ENCODE results near the gene CEP112.
"Not testable (repeated sequence)": the region's sequence is repeated elsewhere in the genome, so short reads cannot be mapped to it uniquely, and the experiment has no call there.

CEP112 gene

DNA sequence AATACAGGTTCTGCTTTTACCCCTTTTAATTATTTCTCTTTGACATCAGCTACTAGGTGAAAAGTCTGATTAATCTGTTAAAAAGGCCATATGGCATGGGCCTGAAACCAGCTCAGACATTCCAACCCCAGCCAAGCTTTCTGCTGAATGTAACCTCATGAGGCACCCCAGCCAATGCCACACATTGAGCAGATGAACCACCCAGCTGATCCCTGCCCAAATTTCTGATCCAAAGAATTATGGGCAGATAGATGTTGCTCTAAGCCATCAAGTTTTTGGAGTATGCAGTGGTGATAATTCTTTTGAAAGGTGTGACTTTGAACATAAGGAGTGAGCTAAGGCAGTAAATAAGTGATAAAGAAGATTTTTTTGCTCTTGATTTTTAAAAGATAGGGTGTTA, 452.9 kb downstream of the CEP112 start:
- TF ChIP-seq, protein P1, sequence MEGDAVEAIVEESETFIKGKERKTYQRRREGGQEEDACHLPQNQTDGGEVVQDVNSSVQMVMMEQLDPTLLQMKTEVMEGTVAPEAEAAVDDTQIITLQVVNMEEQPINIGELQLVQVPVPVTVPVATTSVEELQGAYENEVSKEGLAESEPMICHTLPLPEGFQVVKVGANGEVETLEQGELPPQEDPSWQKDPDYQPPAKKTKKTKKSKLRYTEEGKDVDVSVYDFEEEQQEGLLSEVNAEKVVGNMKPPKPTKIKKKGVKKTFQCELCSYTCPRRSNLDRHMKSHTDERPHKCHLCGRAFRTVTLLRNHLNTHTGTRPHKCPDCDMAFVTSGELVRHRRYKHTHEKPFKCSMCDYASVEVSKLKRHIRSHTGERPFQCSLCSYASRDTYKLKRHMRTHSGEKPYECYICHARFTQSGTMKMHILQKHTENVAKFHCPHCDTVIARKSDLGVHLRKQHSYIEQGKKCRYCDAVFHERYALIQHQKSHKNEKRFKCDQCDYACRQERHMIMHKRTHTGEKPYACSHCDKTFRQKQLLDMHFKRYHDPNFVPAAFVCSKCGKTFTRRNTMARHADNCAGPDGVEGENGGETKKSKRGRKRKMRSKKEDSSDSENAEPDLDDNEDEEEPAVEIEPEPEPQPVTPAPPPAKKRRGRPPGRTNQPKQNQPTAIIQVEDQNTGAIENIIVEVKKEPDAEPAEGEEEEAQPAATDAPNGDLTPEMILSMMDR (conservative IDR thresholded peaks at IDR 0.05; ENCODE audit: low read depth, low read length), result no peak
- H3K4me3 ChIP-seq (ENCODE audit: low read depth, low read length), result no peak overlapping the region
- DNase-seq (ENCODE audit: low read depth), result no peak

DNA sequence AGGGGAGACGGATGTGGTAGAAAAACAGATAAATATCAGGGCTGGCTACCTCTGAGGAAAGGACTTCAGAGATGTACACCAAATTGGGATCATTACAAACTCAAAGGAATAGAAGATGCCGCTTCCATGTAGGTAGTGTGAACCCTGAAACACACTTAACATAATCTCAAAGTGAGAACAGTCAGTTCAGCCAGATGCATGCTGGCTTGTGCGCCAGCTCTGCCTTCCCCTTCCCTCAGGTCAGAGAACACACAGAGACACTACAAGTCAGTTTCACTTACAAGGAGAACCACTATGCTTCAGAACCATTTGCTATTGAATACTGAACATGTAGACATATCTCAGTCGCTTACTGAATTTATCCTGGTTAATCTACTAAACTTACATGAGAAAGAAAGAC, 454.5 kb downstream of the CEP112 start:
- TF ChIP-seq, protein P1 (conservative IDR thresholded peaks at IDR 0.05; ENCODE audit: low read depth, low read length), result no peak
- H3K4me3 ChIP-seq (ENCODE audit: low read depth, low read length), result no peak overlapping the region
- DNase-seq (ENCODE audit: low read depth), result no peak

DNA sequence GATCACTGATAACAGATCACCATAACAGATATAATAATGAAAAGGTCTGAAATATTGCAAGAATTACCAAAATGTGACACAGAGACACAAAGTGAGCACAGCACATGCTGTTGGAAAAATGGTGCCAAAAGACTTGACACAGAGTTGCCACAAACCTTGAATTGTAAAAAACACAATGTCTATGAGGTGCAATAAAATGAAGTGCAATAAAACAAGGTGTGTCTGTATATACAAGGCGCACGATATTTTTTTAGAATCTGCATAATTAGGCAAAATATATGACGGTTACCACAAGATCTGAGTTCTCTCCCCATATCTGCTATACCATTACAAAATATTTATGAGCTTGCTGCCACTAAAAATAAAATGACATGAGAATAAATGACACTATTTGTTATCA, 458.6 kb downstream of the CEP112 start:
- H3K4me3 ChIP-seq (ENCODE audit: low read depth, low read length), result no peak overlapping the region
- TF ChIP-seq, protein P1 (conservative IDR thresholded peaks at IDR 0.05; ENCODE audit: low read depth, low read length), result no peak
- no peak for DNase-seq (ENCODE audit: low read depth)

DNA sequence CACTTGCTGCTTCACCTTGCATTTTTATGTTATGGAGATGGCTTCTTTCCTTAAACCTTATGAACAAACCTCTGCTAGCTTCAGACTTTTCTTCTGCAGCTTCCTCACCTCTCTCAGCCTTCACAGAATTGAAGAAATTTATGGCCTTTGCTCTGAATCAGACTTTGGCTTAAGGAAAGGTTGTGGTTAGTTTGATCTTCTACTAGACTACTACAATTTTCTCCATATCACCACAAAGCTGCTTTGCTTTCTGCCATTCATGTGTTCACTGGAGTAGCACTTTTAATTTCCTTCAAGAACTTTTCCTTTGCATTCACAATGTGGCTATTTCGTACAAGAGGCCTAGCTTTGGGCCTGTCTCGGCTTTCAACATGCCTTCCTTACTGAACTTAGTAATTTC, 459.3 kb downstream of the CEP112 start:
- DNase-seq (ENCODE audit: low read depth); H3K4me3 ChIP-seq (ENCODE audit: low read depth, low read length): not testable (repeated sequence)

DNA sequence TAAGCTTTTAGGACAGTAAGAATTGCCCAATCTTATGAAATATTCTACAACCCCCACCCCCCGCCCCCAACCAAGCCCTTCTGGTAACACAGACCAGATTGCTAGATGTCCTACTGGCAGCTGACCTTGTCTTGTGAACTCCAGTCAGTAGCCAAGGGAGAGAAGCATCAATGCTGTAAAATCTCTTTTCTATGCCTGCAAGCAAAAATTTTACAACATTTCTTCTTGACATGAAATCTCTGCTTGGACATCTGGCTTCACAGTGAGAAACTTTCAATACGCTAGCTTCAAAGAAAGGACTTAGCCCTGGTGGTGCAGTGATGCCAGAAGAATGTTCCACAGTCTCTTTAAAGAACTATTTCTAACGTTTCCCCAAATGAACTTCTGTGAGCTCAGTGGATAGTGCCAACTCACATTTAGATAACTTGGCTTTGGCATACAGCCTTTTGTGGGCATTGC, 461.2 kb downstream of the CEP112 start:
- peak; percentile 92 for DNase-seq (ENCODE audit: low read depth)
- H3K4me3 ChIP-seq (ENCODE audit: low read depth, low read length), result no peak overlapping the region
- TF ChIP-seq, protein P1 (conservative IDR thresholded peaks at IDR 0.05; ENCODE audit: low read depth, low read length), result no peak

DNA sequence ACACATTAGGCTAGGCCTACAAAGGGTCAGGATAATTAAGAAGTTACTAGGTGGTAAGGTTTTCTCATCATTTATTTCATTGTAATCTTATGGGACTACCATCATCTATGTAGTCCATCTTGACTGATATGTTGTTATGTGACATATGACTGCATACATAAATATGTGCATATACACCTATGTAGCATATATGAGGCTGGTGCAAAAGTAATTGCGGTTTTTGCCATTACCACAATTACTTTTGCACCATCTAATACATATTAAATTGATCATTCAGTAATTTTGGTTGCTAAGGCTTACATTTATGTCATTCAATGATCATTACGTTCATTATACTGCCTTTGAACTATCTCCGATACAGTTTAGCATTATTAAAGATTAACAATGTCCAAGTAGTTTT, 462.7 kb downstream of the CEP112 start:
- DNase-seq (ENCODE audit: low read depth), result no peak
- no peak overlapping the region for H3K4me3 ChIP-seq (ENCODE audit: low read depth, low read length)
- TF ChIP-seq, protein P1 (conservative IDR thresholded peaks at IDR 0.05; ENCODE audit: low read depth, low read length), result no peak

DNA sequence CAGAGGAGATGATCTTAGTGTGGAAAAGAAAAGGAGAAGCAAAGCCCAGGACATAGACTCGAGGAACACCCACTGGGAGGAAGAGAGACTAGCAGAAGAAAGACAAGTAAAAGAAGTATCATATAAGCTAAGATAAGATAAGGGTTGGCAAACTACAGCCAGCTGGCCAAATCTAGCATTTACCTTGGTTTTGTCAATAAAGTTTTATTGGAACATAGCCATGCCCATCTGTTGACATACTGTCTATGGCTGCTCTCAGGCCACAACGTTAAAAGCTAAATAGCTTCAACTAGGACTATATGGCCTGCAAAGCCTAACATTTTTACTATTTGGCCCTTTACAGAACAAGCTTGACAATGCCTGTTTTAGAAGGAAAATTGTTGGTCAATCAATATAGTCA, 464.1 kb downstream of the CEP112 start:
- no peak for DNase-seq (ENCODE audit: low read depth)
- H3K4me3 ChIP-seq (ENCODE audit: low read depth, low read length), result no peak overlapping the region
- TF ChIP-seq, protein P1 (conservative IDR thresholded peaks at IDR 0.05; ENCODE audit: low read depth, low read length), result no peak

DNA sequence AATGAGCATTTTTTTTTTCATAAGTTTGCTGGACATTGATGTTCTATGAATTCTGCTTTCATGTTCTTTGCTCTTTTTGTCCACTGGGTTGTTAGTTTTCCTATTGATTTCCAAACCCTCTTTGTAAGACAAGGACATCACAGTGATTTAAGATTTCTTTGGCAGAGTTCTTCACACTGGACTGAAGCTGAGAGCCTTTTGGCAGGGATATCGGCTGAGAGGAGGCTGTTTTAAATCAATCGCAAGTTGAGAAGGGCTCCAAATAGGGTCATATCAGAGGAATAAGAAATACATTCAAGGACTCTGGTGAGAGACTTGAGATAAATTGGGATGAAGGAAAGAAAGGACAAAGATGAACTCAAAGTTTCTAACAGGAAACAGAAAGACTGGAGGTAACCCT, 464.7 kb downstream of the CEP112 start:
- DNase-seq (ENCODE audit: low read depth), result no peak
- TF ChIP-seq, protein P1 (conservative IDR thresholded peaks at IDR 0.05; ENCODE audit: low read depth, low read length), result no peak
- no peak overlapping the region for H3K4me3 ChIP-seq (ENCODE audit: low read depth, low read length)
